HepG2 (cell line): Measurements from ENCODE around the gene GALNTL6. TPM values are rescaled to one million over a fixed set of nuclear protein-coding genes. Genes with fewer than 3 reads are reported as not detected.

Experiments used
- ATAC-seq: fragments of 200-7000 bp; cut with Tn5 transposase; 3 replicates; pipeline ENCODE4 v1.9.1; 2020; ENCODE audit warnings: mild to moderate bottlenecking, moderate library complexity
- BruUV-seq: library from RNA; stranded (reverse); fragments of 400-500 nt; replicated peaks from 2 replicates; lab custom pipeline; 2021; lab: Mats Ljungman, UMichigan
- CTCF ChIA-PET: fragments of 300-600 bp; formaldehyde crosslinking; extraction: SDS; loops from one replicate; lab custom pipeline; 2021; ENCODE audit warnings: low total read pairs, inconsistent platforms, low intra/inter-chr PET ratio; lab: Yijun Ruan, JAX
- POLR2A ChIA-PET: fragments of 350-600 bp; sonication (Branson Sonifier 250); formaldehyde crosslinking; loops from one replicate; lab custom pipeline; 2020; ENCODE audit warnings: antibody characterized with exemption, inconsistent platforms; lab: Yijun Ruan, JAX
- DNase-seq: peaks from one replicate; pipeline ENCODE4 v3.0.0-alpha.2; 2015; ENCODE audit warnings: low spot score
- FAIRE-seq: peaks from 3 replicates; lab custom pipeline; 2011; peaks lifted over from hg19 to GRCh38; lab: Jason Lieb, UNC
- H2AFZ ChIP-seq: one replicate; pipeline ENCODE4 v1.6.1; 2011; ENCODE audit warnings: low read length, inconsistent platforms
- H3K27ac ChIP-seq: fragments of 300-600 bp; 3 replicates; pipeline ENCODE4 v1.8.0; 2011; ENCODE audit warnings: mixed run types, mild to moderate bottlenecking, mixed read lengths, low read length, inconsistent platforms; ENCODE audit not compliant: insufficient read depth; ENCODE audit errors: extremely low read length
- H3K27me3 ChIP-seq, 2 experiments: fragments of 200-600 bp in 1 of 2; 2 replicates in 1 of 2; 3 replicates in 1 of 2; pipeline versions ENCODE4 v1.6.0 to v1.8.0; 2011; ENCODE audit warnings: low read length in 2 of 2, mild to moderate bottlenecking in 2 of 2, moderate library complexity in 2 of 2, inconsistent platforms in 1 of 2; ENCODE audit not compliant: insufficient read depth in 2 of 2, control insufficient read depth in 1 of 2
- H3K36me3 ChIP-seq, 2 experiments: fragments of 200-600 bp in 1 of 2; replicated peaks in 1 of 2; 2 replicates in 1 of 2; 3 replicates in 1 of 2; pipeline versions ENCODE4 v1.5.1 to v1.8.0; 2011; ENCODE audit warnings: low read length in 2 of 2, inconsistent platforms in 1 of 2; ENCODE audit not compliant: insufficient read depth in 2 of 2, control insufficient read depth in 1 of 2
- H3K4me1 ChIP-seq: 2 replicates; pipeline ENCODE4 v1.5.1; 2012; ENCODE audit warnings: low read length, inconsistent platforms; ENCODE audit not compliant: insufficient read depth
- H3K4me2 ChIP-seq: 2 replicates; pipeline ENCODE4 v1.6.0; 2011; ENCODE audit warnings: low read depth, low read length, inconsistent platforms
- H3K4me3 ChIP-seq, 3 experiments: fragments of 200-600 bp in 1 of 3; sonication (generic), shearing (Covaris generic) in 1 of 3; replicated peaks in 1 of 3; 2 replicates each; pipeline ENCODE4 v1.5.1; 2011 to 2016; ENCODE audit warnings: low read length in 3 of 3, inconsistent platforms in 2 of 3, low read depth in 2 of 3, mild to moderate bottlenecking in 2 of 3, control low read depth in 1 of 3, mixed read lengths in 1 of 3; ENCODE audit not compliant: insufficient read depth in 1 of 3
- H3K79me2 ChIP-seq: one replicate; pipeline ENCODE4 v1.6.1; 2011; ENCODE audit warnings: low read length, inconsistent platforms; ENCODE audit not compliant: insufficient read depth
- H3K9ac ChIP-seq: 2 replicates; pipeline ENCODE4 v1.6.0; 2011; ENCODE audit warnings: mild to moderate bottlenecking, low read depth, low read length, inconsistent platforms; ENCODE audit not compliant: insufficient read depth
- H3K9me3 ChIP-seq: 2 replicates; pipeline ENCODE4 v1.5.1; 2012; ENCODE audit warnings: mild to moderate bottlenecking, low read length
- H4K20me1 ChIP-seq: 2 replicates; pipeline ENCODE4 v1.6.0; 2011; ENCODE audit warnings: inconsistent platforms, mild to moderate bottlenecking, low read length, moderate library complexity; ENCODE audit not compliant: insufficient read depth
- ARID2 ChIP-seq: sonication (generic); formaldehyde crosslinking; IDR thresholded peaks from 2 replicates; pipeline ENCODE4 v1.8.1; 2022; ENCODE audit warnings: mild to moderate bottlenecking, missing genetic modification reagents, borderline replicate concordance
- HIC2 ChIP-seq: sonication (generic); formaldehyde crosslinking; IDR thresholded peaks from 2 replicates; pipeline ENCODE4 v1.9.0; 2022; ENCODE audit warnings: low read depth, missing genetic modification reagents
- MTF2 ChIP-seq: sonication (generic); formaldehyde crosslinking; IDR thresholded peaks from 2 replicates; pipeline ENCODE4 v1.5.0; 2020; ENCODE audit warnings: missing genetic modification reagents, borderline replicate concordance
- NFE2L1 ChIP-seq: sonication (generic); formaldehyde crosslinking; IDR thresholded peaks from 2 replicates; pipeline ENCODE4 v1.4.0; 2020; ENCODE audit warnings: missing genetic modification reagents, mild to moderate bottlenecking, borderline replicate concordance
- SCMH1 ChIP-seq: sonication (generic); formaldehyde crosslinking; IDR thresholded peaks from 2 replicates; pipeline ENCODE4 v1.9.0; 2021; ENCODE audit warnings: missing genetic modification reagents, mild to moderate bottlenecking, borderline replicate concordance
- U2AF2 ChIP-seq: fragments of 200-400 bp; formaldehyde crosslinking; IDR thresholded peaks from 2 replicates; pipeline ENCODE4 v1.6.1; 2017; ENCODE audit warnings: low read depth, mild to moderate bottlenecking, low read length
- ZFP41 ChIP-seq: sonication (generic); formaldehyde crosslinking; IDR thresholded peaks from 2 replicates; pipeline ENCODE4 v1.4.0; 2020; ENCODE audit warnings: mild to moderate bottlenecking, missing genetic modification reagents, borderline replicate concordance
- ZNF282 ChIP-seq: fragments of 450-650 bp; IDR thresholded peaks from 2 replicates; pipeline ENCODE4 v1.6.1; 2018; ENCODE audit not compliant: partially characterized antibody
- ZNF331 ChIP-seq: sonication (generic); formaldehyde crosslinking; IDR thresholded peaks from 2 replicates; pipeline ENCODE4 v1.4.0; 2020; ENCODE audit warnings: missing genetic modification reagents
- ZNF674 ChIP-seq: sonication (generic); formaldehyde crosslinking; IDR thresholded peaks from 2 replicates; pipeline ENCODE4 v1.5.0; 2020; ENCODE audit warnings: low read depth, mild to moderate bottlenecking, missing genetic modification reagents
- ZNF720 ChIP-seq: sonication (generic); formaldehyde crosslinking; IDR thresholded peaks from 2 replicates; pipeline ENCODE4 v1.4.0; 2020; ENCODE audit warnings: missing genetic modification reagents
- ZNF75D ChIP-seq: sonication (generic); formaldehyde crosslinking; IDR thresholded peaks from 2 replicates; pipeline ENCODE4 v1.8.1; 2023; ENCODE audit warnings: missing genetic modification reagents, mild to moderate bottlenecking, borderline replicate concordance
- WGBS: methylation state at CpG from one replicate; pipeline ENCODE4 v1.1.6; 2017; ENCODE audit warnings: low lambda C conversion rate; 5-methylcytosine and 5-hydroxymethylcytosine counted together
- in situ Hi-C: cut with HindIII; loops from 2 replicates; pipeline ENCODE4 v1.10.0; 2017; ENCODE audit warnings: low pct_unique_long_range_greater_than_20kb; ENCODE audit not compliant: extremely low pct_ligation_motif_present
- intact Hi-C: fragments of 100-400 bp; cut with micrococcal nuclease; formaldehyde crosslinking; loops from one replicate; pipeline ENCODE4 v1.10.0; 2022; ENCODE audit not compliant: unreplicated experiment
- polyA plus RNA-seq, 8 experiments: library from polyadenylated mRNA; depleted of rRNA in 3 of 8; stranded (reverse) in 7 of 8; unstranded in 1 of 8; fragments of >200 nt; fragmentation: Illumina TruSeq in 4 of 8; extraction: Trizol in 4 of 8; gene quantifications; 2 replicates each; pipeline versions ENCODE4 v1.2.1 to v1.2.3, GENCODE V29; 2011 to 2016; ENCODE audit warnings: low read depth in 4 of 8, missing spikeins in 1 of 8, mixed read lengths in 1 of 8; ENCODE audit not compliant: insufficient read depth in 1 of 8
- total RNA-seq, 5 experiments: library from RNA; depleted of rRNA; stranded (reverse); fragments of >200 nt; fragmentation: Illumina TruSeq; extraction: Trizol; gene quantifications; 2 replicates each; pipeline ENCODE4 v1.2.3, GENCODE V29; 2016; ENCODE audit warnings: low read depth in 1 of 5
- TF ChIP-seq, protein P1 (sequence below): sonication (generic); formaldehyde crosslinking; IDR thresholded peaks from 2 replicates; pipeline ENCODE4 v1.4.0; 2020; ENCODE audit warnings: mild to moderate bottlenecking, missing genetic modification reagents, borderline replicate concordance
- TF ChIP-seq, protein P2 (sequence below): IDR thresholded peaks from 2 replicates; pipeline ENCODE4 v1.6.1; 2012; ENCODE audit warnings: inconsistent platforms
- TF ChIP-seq, protein P3 (sequence below): IDR thresholded peaks from 2 replicates; pipeline ENCODE4 v1.6.1; 2016; ENCODE audit warnings: mild to moderate bottlenecking

The GALNTL6 gene
- total and polyA plus RNA-seq, 2 of the 13 experiments (the other 11 are each of a cell fraction or from before 2014, with no cell fraction given), result not detected

GRCh38 chr4:173056271-173056670 is 1243.1 kb downstream of the GALNTL6 start (continued):
- TF ChIP-seq ZNF75D (CRISPR knock-in tag), result no peak
- TF ChIP-seq, protein P1, sequence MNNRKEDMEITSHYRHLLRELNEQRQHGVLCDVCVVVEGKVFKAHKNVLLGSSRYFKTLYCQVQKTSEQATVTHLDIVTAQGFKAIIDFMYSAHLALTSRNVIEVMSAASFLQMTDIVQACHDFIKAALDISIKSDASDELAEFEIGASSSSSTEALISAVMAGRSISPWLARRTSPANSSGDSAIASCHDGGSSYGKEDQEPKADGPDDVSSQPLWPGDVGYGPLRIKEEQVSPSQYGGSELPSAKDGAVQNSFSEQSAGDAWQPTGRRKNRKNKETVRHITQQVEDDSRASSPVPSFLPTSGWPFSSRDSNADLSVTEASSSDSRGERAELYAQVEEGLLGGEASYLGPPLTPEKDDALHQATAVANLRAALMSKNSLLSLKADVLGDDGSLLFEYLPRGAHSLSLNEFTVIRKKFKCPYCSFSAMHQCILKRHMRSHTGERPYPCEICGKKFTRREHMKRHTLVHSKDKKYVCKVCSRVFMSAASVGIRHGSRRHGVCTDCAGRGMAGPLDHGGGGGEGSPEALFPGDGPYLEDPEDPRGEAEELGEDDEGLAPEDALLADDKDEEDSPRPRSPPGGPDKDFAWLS, result no peak
- no peak for TF ChIP-seq NFE2L1 (CRISPR knock-in tag)
- no peak for TF ChIP-seq ZNF282
- no peak for TF ChIP-seq ZNF331 (CRISPR knock-in tag)
- TF ChIP-seq, protein P2, sequence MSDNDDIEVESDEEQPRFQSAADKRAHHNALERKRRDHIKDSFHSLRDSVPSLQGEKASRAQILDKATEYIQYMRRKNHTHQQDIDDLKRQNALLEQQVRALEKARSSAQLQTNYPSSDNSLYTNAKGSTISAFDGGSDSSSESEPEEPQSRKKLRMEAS, result no peak
- TF ChIP-seq U2AF2, result no peak

GRCh38 chr4:173056710-173057109 is 1243.5 kb downstream of the GALNTL6 start:
- Histone ChIP-seq H3K36me3 (no peaks in the 10 kb centered on the region), H2AFZ (no peak overlapping the region), H3K4me3 (no peak overlapping the region), H3K27ac (no peak overlapping the region), H3K9ac (no peak overlapping the region), H3K4me2 (no peak overlapping the region), H3K9me3 (no peaks in the 10 kb centered on the region), H3K79me2 (no peaks in the 10 kb centered on the region), H3K4me1 (no peaks in the 10 kb centered on the region), H4K20me1 (no peaks in the 10 kb centered on the region), H3K27me3 (no peaks in the 10 kb centered on the region)
- no peak for ATAC-seq
- intact Hi-C loops, result no loop called here
- CTCF ChIA-PET, result no interaction called here
- no TSS peak for BruUV-seq
- in situ Hi-C loops, result no loop called here
- no peak for DNase-seq
- 0% methylated on average over 2 of the region's 2 CpGs for WGBS
- no peak for FAIRE-seq
- POLR2A ChIA-PET, result no interaction called here
- TF ChIP-seq ZNF720 (CRISPR knock-in tag) (no peak), ZNF674 (CRISPR knock-in tag) (no peak), ZFP41 (no peak), MTF2 (CRISPR knock-in tag) (no peak), HIC2 (CRISPR knock-in tag) (no peak), ARID2 (CRISPR knock-in tag) (no peak), SCMH1 (CRISPR knock-in tag) (no peak)
- TF ChIP-seq, protein P3, sequence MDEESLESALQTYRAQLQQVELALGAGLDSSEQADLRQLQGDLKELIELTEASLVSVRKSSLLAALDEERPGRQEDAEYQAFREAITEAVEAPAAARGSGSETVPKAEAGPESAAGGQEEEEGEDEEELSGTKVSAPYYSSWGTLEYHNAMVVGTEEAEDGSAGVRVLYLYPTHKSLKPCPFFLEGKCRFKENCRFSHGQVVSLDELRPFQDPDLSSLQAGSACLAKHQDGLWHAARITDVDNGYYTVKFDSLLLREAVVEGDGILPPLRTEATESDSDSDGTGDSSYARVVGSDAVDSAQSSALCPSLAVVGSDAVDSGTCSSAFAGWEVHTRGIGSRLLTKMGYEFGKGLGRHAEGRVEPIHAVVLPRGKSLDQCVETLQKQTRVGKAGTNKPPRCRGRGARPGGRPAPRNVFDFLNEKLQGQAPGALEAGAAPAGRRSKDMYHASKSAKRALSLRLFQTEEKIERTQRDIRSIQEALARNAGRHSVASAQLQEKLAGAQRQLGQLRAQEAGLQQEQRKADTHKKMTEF (CRISPR knock-in tag), result no peak
